ENCODE data around the gene NRIP2. TPM values are rescaled to one million over a fixed set of nuclear protein-coding genes. Genes with fewer than 3 reads are reported as not detected.

The NRIP2 gene
- total and polyA plus RNA-seq, 12 donors, result 1.4 to 4.0 (median 2.5) TPM

GRCh38 chr12:2793561-2793960 is 41.3 kb downstream of the NRIP2 start:
- no peaks in the 10 kb centered on the region for H3K27me3 ChIP-seq
- DNase-seq, result no peak
- H3K36me3 ChIP-seq, result peaks cover 0 to 17% (median 3%) of the 10 kb centered on the region in 9 donors
- H3K4me1 ChIP-seq, result peaks cover 12 to 34% (median 30%) of the 10 kb centered on the region in 9 donors
- H3K9me3 ChIP-seq, result no peaks in the 10 kb centered on the region
- intact Hi-C loops (cut with DNase I), result no loop called here
- WGBS, 2 donors, result 95 to 96% methylated on average over 21 of the region's 21 CpGs
- H3K4me3 ChIP-seq, result no peak overlapping the region
- ATAC-seq, result no peak
- TF ChIP-seq, protein P1, sequence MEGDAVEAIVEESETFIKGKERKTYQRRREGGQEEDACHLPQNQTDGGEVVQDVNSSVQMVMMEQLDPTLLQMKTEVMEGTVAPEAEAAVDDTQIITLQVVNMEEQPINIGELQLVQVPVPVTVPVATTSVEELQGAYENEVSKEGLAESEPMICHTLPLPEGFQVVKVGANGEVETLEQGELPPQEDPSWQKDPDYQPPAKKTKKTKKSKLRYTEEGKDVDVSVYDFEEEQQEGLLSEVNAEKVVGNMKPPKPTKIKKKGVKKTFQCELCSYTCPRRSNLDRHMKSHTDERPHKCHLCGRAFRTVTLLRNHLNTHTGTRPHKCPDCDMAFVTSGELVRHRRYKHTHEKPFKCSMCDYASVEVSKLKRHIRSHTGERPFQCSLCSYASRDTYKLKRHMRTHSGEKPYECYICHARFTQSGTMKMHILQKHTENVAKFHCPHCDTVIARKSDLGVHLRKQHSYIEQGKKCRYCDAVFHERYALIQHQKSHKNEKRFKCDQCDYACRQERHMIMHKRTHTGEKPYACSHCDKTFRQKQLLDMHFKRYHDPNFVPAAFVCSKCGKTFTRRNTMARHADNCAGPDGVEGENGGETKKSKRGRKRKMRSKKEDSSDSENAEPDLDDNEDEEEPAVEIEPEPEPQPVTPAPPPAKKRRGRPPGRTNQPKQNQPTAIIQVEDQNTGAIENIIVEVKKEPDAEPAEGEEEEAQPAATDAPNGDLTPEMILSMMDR (IDR thresholded peaks at IDR 0.05), result no peak
- no peak overlapping the region for H3K27ac ChIP-seq

DNA sequence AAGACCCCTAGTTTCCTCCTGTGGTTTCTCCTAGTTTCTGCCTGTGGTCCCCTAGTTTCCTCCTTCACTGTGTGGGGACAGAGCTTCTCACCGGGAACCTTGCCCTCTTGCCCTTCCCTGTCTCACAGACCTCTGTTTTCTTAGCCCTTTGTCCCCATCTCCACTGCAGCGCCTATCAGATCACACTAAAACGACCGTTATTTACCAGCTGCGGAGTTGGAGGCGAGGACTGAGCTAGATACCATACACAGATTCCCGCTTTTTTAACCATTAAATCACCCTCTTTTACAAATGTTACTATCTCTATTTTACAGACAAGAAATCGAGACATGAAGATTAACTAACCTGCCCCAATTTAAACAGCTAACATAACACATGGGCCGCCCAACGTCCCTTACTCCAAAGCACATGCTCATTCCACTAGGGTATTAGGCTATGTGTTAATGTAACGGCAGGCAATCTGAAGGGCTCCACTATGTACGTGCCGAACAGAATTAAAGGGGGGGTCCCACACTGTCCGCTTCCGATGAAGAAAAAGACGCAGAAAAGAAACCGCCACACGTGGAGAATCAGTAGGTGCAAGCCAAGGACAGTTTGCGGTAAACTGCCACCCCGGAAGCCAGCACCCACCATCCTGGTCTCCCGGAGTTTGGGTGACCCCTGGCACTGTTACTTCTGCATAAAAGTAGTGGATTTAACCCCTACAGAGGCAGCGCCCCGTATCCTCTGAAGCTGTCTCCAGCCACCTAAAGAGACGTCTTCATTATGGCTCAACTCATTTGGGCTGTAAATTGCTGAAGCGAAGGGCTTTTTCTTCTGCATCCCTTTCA is 41.9 kb downstream of the NRIP2 start:
- DNase-seq, result no peak
- no peak for ATAC-seq
- no peak overlapping the region for H3K4me3 ChIP-seq
- peaks cover 12 to 28% (median 24%) of the 10 kb centered on the region in 9 donors for H3K4me1 ChIP-seq
- H3K27me3 ChIP-seq, result no peaks in the 10 kb centered on the region
- WGBS, 2 donors, result 80 to 82% methylated on average over 25 of the region's 25 CpGs
- TF ChIP-seq, protein P1 (IDR thresholded peaks at IDR 0.05), result no peak
- H3K27ac ChIP-seq, result no peak overlapping the region
- peaks cover 0 to 10% (median 0%) of the 10 kb centered on the region in 9 donors for H3K36me3 ChIP-seq
- no peaks in the 10 kb centered on the region for H3K9me3 ChIP-seq
- intact Hi-C loops (cut with DNase I), result no loop called here

DNA sequence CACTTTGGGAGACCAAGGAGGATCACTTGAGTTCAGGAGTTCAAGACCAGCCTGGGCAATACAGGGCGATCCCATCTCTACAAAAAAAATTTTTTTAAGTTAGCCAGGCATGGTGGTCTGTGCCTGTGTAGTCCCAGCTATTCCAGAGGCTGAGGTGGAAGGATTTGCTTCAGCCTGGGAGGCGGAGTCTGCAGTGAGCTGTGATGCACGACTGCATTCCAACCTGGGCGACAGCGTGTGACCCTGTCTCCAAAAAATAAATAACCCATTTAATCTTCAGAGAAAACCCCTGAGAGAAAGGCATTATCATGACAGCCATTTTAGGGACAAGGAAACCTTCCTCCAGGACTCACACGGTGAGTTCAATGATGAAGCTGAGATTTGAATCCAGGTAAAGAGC is 43.7 kb downstream of the NRIP2 start:
- no peaks in the 10 kb centered on the region for H3K9me3 ChIP-seq
- no peak for DNase-seq
- no peaks in the 10 kb centered on the region for H3K27me3 ChIP-seq
- H3K36me3 ChIP-seq, result no peaks in the 10 kb centered on the region
- H3K4me1 ChIP-seq, result peaks cover 1 to 10% (median 7%) of the 10 kb centered on the region in 9 donors
- H3K4me3 ChIP-seq, result no peak overlapping the region
- no peak for ATAC-seq
- TF ChIP-seq, protein P1 (IDR thresholded peaks at IDR 0.05), result no peak
- H3K27ac ChIP-seq, result no peak overlapping the region
- intact Hi-C loops (cut with DNase I), result no loop called here
- 82 to 86% methylated on average over 6 of the region's 6 CpGs for WGBS, 2 donors

DNA sequence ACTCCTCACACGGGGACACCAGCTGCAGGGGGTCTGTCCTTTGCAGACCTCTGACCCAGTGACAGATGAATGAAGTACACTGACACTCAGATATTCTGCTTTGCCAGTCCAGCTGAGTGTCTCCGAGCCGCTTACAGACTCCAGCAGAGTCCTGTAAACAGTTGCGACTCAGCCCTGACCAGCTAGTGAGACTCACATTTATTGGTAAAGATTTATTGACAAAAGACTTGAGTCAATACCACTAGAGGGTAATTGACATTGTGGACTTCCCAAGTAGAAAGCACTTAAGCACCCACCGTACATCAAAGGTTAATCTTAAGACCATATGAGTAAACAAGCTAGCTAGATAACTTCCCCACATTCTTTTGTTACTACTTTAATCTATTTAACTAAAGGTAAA is 49.8 kb downstream of the NRIP2 start:
- H3K27ac ChIP-seq, result no peak overlapping the region
- H3K9me3 ChIP-seq, result no peaks in the 10 kb centered on the region
- peaks cover 0 to 11% (median 9%) of the 10 kb centered on the region in 9 donors for H3K4me1 ChIP-seq
- H3K36me3 ChIP-seq, result no peaks in the 10 kb centered on the region
- ATAC-seq (no peak), DNase-seq (no peak)
- H3K27me3 ChIP-seq, result peaks cover 0 to 19% (median 0%) of the 10 kb centered on the region in 7 donors
- TF ChIP-seq, protein P1 (IDR thresholded peaks at IDR 0.05), result no peak
- intact Hi-C loops (cut with DNase I), result loop anchor here in 1 of 10 donors (10.0 kb wide), 2 partner anchors 100 to 980 kb away; no protein-coding TSS in a partner anchor
- WGBS, 2 donors, result 69 to 76% methylated on average over 5 of the region's 5 CpGs
- H3K4me3 ChIP-seq, result no peak overlapping the region

Measured in heart right ventricle (tissue), 16 donors.